Measurements from ENCODE around the gene PRORP.
"Not testable (repeated sequence)": the region's sequence is repeated elsewhere in the genome, so short reads cannot be mapped to it uniquely, and the experiment has no call there.

PRORP gene

GRCh38 chr14:35121887-35122695, at the start of gene PRORP, which contains the start of gene PPP2R3C:
Gene PRORP, plus strand, starts transcription at chr14:35122552. Its CDS starts 694 bp downstream, at chr14:35123246.
Gene PPP2R3C, minus strand, starts transcription at chr14:35121990. Its CDS starts 31 bp downstream, at chr14:35121959.
- DNase-seq, result peak; percentile 91

GRCh38 chr14:35073486-35073885, 48.9 kb upstream of the PRORP start:
- no peak for DNase-seq

GRCh38 chr14:35078082-35078481, 44.3 kb upstream of the PRORP start:
- no peak for DNase-seq

- DNase-seq, result no peak
Measured at GRCh38 chr14:35079742-35080141, 42.6 kb upstream of the PRORP start.

- no peak for DNase-seq
Measured at GRCh38 chr14:35083530-35084150, 38.7 kb upstream of the PRORP start.

- no peak for DNase-seq
Measured at GRCh38 chr14:35085441-35085840, 36.9 kb upstream of the PRORP start.

- no peak for DNase-seq
Measured at GRCh38 chr14:35088514-35088913, 33.8 kb upstream of the PRORP start.

GRCh38 chr14:35094645-35095044, 27.7 kb upstream of the PRORP start:
- DNase-seq, result not testable (repeated sequence)

- no peak for DNase-seq
Measured at GRCh38 chr14:35107866-35108265, 14.5 kb upstream of the PRORP start.

- DNase-seq, result no peak
Measured at GRCh38 chr14:35112641-35113040, 9.7 kb upstream of the PRORP start.

- no peak for DNase-seq
Measured at GRCh38 chr14:35113308-35113950, 8.9 kb upstream of the PRORP start.

GRCh38 chr14:35114036-35114435, 8.3 kb upstream of the PRORP start:
- DNase-seq, result peak; percentile 21

- DNase-seq, result no peak
Measured at GRCh38 chr14:35116242-35116641, 6.1 kb upstream of the PRORP start.

GRCh38 chr14:35117112-35117511, 5.2 kb upstream of the PRORP start:
- DNase-seq, result no peak

GRCh38 chr14:35121026-35121886, 1.1 kb upstream of the PRORP start:
- peak; percentile 15 for DNase-seq

GRCh38 chr14:35122696-35123387, 490 bp downstream of the PRORP start:
- DNase-seq, result no peak

GRCh38 chr14:35123388-35123703, 994 bp downstream of the PRORP start:
- DNase-seq, result no peak

GRCh38 chr14:35124127-35124526, 1.8 kb downstream of the PRORP start:
- no peak for DNase-seq

GRCh38 chr14:35133542-35134328, 11.4 kb downstream of the PRORP start:
- DNase-seq, result no peak

- DNase-seq, result no peak
Measured at GRCh38 chr14:35134329-35135123, 12.2 kb downstream of the PRORP start.

GRCh38 chr14:35138585-35138984, 16.2 kb downstream of the PRORP start:
- DNase-seq, result no peak

Measured in fibroblast of skin of right quadriceps (primary cell).